Mesodermal cell (in vitro differentiated cells): ENCODE measurements around the gene TNFRSF19.
A peak's percentile ranks its signal among the peaks of the same experiment; 100 is the strongest.

Experiments
- H3K27ac ChIP-seq: 2 replicates; pipeline ENCODE4 v1.7.0; 2013; ENCODE audit warnings: mild to moderate bottlenecking, low read depth, low read length, moderate library complexity; ENCODE audit not compliant: severe bottlenecking
- H3K36me3 ChIP-seq: 2 replicates; pipeline ENCODE4 v1.7.1; 2013; ENCODE audit warnings: mild to moderate bottlenecking, low read length, moderate library complexity; ENCODE audit not compliant: control insufficient read depth, insufficient read depth
- H3K4me1 ChIP-seq: one replicate; pipeline ENCODE4 v1.7.1; 2013; ENCODE audit warnings: mild to moderate bottlenecking, low read length; ENCODE audit not compliant: insufficient read depth, control insufficient read depth, poor library complexity, severe bottlenecking
- H3K4me3 ChIP-seq: 2 replicates; pipeline ENCODE4 v1.7.0; 2013; ENCODE audit warnings: low read length, control low read depth, mild to moderate bottlenecking; ENCODE audit not compliant: insufficient read depth, poor library complexity, severe bottlenecking; ENCODE audit errors: extremely low read depth
- H3K9me3 ChIP-seq: 2 replicates; pipeline ENCODE4 v1.7.1; 2013; ENCODE audit warnings: mild to moderate bottlenecking, low read length, moderate library complexity; ENCODE audit not compliant: control insufficient read depth
- WGBS, 2 experiments: methylation state at CpG; one replicate each; pipeline ENCODE4 v1.1.5; 2013; ENCODE audit warnings: missing lambda C conversion rate in 2 of 2; ENCODE audit not compliant: insufficient coverage in 2 of 2; 5-methylcytosine and 5-hydroxymethylcytosine counted together

The TNFRSF19 gene

DNA sequence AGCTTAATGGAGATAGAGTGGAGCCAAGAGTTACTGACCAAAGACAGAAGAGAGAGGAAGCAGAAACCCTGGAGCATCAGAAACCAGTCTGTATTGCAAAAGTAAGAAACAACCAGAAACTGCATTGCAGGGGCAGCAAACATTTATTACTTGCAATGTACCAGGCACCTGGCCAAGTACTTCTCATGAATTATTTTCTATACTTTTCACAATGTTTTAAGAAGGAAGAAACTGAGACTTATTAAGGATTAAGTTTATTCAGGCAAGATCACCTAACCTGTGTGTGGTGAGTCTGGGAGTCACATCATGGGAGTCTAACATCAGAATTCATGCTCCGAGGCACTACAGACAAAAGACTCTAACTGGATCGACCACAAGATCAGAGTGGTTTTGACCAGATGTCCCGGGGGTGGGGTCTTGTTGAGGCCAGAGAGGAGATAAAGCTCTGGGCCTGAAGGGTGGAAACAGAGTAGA lies 47.4 kb downstream of the TNFRSF19 start:
- WGBS, 2 experiments = 73 to 80% methylated on average over 1 to 2 of the region's 3 CpGs
- H3K36me3 ChIP-seq = peaks cover 17% of the 10 kb centered on the region
- H3K4me1 ChIP-seq = peaks cover 20% of the 10 kb centered on the region
- peak overlapping the region; percentile 78 for H3K27ac ChIP-seq
- H3K4me3 ChIP-seq = no peak overlapping the region
- H3K9me3 ChIP-seq = no peaks in the 10 kb centered on the region

DNA sequence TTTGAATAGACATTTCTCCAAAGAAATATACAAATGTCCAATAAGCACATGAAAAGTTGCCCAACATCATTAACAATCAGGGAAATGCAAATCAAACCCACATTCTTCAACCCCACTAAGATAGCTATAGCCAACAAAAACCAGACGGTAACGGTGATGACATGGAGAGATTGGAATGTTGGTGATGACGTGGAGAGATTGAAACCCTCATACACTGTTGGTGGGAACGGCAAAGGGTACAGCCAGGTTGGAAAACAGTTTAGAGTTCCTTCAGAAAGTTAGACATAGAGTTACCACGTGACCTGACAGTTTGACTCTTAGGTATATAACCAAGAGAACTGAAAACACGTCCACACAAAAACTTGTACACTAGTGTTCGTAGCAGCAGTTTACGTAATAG lies 48.1 kb downstream of the TNFRSF19 start:
- Histone ChIP-seq H3K9me3 (peaks cover 3% of the 10 kb centered on the region), H3K36me3 (peaks cover 22% of the 10 kb centered on the region), H3K4me1 (peaks cover 20% of the 10 kb centered on the region), H3K4me3 (no peak overlapping the region), H3K27ac (peak overlapping the region; percentile 78)
- 89 to 91% methylated on average over 5 to 6 of the region's 8 CpGs for WGBS, 2 experiments

DNA sequence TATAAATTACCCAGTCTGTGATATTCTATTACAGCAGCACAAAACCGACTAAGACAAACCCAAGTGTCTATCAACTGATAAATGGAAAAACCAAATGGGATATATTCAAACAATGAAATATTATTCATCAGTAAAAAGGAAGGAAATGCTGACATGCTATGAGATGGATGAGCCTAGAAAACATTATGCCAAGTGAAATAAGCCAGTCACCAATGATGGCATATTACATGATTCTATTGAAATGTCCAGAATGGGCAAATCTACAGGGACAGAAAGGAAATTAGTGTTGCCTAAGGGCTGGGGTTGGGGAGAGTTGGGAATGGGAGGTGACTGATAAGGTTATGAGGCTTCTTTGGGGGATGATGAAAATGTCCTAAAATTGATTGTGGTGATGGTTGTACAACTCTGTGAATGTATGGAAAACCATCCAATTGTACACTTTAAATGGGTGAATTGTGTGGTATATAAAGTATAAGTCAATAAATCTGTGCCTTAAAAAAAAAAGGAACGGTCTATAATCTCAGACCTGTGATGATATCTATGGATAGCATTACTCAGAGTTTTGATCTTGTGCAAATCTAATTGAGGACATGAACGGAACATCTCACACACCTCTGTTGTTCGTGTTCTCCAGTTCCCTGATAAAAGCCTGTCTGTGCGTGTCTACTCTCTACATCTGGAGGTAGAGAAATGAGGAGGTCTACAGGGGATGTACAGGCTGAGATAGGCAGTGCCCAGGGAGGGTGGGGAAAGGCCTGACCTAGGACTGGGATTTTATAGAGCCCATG lies 49.0 kb downstream of the TNFRSF19 start:
- H3K36me3 ChIP-seq = peaks cover 24% of the 10 kb centered on the region
- peak overlapping the region; percentile 72 for H3K27ac ChIP-seq

DNA sequence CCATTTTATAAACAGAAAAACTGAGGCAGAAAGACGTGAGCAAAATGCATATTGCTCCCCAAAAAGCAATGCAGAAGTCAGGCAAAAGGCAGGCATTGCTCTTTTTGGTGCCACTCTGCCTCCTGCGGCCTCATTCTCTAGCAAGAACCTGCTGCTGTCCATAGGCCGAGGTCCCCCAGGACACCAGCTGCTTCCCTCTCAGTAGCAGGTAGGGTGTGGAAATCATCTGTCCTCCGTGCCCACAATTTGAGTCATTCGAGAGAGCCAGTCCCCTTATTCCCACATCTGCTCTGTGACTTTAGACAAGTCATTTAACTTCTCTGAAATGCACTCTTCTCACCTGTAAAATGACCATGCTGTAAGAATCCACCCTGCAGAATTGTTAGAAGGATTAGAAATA lies 50.0 kb downstream of the TNFRSF19 start:
- Histone ChIP-seq H3K27ac (no peak overlapping the region), H3K36me3 (peaks cover 24% of the 10 kb centered on the region), H3K4me1 (peaks cover 20% of the 10 kb centered on the region), H3K4me3 (no peak overlapping the region), H3K9me3 (peaks cover 3% of the 10 kb centered on the region)
- 90 to 91% methylated on average over 3 to 5 of the region's 5 CpGs for WGBS, 2 experiments

More for the DNA sequence above, 49.0 kb downstream of the TNFRSF19 start:
- Histone ChIP-seq H3K4me3 (no peak overlapping the region), H3K9me3 (peaks cover 3% of the 10 kb centered on the region), H3K4me1 (peaks cover 20% of the 10 kb centered on the region)
- 100% methylated on average over 1 of the region's 5 CpGs for WGBS, 2 experiments

DNA sequence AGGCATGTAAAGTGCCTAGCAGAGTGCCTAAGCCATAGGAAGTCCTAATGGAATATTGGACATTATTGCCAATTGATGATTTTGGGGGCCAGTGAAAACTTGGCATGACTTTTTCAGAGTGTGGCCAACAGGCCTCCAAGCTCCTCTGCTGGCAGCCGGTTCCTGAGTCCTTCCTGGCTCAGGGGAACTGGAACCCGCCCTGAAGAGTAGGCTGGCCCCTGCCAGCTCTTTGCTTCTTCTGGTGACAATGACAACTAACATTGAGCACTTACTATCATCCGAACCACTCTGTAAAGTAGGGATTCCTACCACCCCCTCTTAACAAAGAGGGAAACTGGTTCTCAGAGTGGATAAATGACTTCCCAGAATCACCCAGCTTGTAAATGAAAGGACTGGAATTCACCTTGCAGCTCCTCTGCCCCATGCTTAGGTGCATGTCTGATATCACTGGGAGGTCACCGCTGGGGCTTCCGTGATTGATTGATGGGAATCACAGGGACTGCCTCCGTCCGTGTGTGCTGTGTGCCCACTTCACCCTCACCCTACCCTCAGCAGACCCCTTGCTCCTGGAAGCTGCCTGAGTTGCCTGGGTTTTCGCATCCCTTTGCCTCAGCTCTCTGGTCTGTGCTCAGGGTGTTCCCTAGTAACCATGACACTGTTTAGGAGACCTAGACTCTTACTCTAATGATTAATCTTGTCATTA lies 50.6 kb downstream of the TNFRSF19 start:
- Histone ChIP-seq H3K36me3 (peaks cover 24% of the 10 kb centered on the region), H3K4me3 (no peak overlapping the region), H3K4me1 (peaks cover 20% of the 10 kb centered on the region), H3K27ac (peak overlapping the region; percentile 2), H3K9me3 (peaks cover 3% of the 10 kb centered on the region)
- 90% methylated on average over 7 of the region's 8 CpGs for WGBS, 2 experiments

DNA sequence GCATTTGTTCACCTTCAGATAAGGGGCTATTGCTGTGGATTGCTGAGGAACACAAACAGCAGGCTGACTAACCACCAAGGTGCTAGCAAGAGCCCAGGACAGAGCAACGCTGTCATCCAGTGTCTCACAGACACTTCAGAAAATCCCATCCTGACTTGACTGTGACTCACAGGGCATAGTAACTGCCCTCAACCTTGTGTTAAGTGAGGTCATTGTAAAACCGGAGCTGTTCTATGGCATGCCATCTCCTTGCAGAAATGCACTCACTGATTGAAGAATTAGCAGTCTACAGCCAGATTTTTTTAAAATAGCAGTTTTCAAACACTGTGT lies 51.1 kb downstream of the TNFRSF19 start:
- Histone ChIP-seq H3K4me1 (peaks cover 20% of the 10 kb centered on the region), H3K4me3 (no peak overlapping the region), H3K9me3 (peaks cover 3% of the 10 kb centered on the region), H3K36me3 (peaks cover 24% of the 10 kb centered on the region), H3K27ac (peak overlapping the region; percentile 2)
- 49 to 60% methylated on average over 1 to 2 of the region's 2 CpGs for WGBS, 2 experiments

DNA sequence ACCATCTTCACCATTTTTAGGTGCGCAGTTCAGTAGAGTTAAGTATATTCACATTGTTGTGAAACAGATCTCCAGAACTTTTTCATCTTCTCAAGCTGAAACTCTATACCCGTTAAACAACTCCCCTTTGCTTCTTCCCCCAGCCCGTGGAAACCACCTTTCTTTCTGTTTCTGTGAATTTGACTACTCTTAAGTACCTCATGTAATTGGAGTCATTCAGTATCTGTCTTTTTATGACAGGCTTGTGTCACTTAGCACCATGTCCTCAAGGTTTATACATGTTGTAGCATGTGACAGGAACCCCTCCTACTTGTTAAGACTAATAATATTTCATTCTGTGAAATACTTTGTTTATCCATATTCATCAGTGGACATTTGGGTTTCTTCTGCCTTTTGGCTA lies 52.8 kb downstream of the TNFRSF19 start:
- Histone ChIP-seq H3K4me3 (no peak overlapping the region), H3K9me3 (peaks cover 3% of the 10 kb centered on the region), H3K27ac (no peak overlapping the region), H3K4me1 (peaks cover 12% of the 10 kb centered on the region), H3K36me3 (peaks cover 20% of the 10 kb centered on the region)
- 80% methylated on average over 2 of the region's 3 CpGs; no CpG with 5 or more reads in 1 of the 2 experiments for WGBS, 2 experiments

DNA sequence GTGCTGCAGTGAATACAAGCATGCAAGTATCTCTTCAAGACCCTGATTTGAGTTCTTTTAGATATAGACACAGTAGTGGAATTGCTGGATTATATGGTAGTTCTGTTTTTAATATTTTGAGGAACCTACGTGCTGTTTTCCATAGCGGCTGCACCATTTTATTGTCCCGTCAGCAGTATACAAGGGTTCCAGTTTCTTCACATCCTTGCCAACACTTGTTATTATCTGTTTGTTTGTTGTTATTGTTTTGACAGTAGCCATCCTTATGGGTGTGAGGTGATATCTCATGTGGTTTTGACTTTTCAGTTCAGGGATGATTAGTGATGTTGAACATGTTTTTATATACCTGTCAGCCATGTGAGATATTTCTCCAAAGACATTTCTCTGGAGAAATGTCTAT lies 53.2 kb downstream of the TNFRSF19 start:
- Histone ChIP-seq H3K27ac (no peak overlapping the region), H3K36me3 (peaks cover 23% of the 10 kb centered on the region), H3K4me1 (peaks cover 11% of the 10 kb centered on the region), H3K4me3 (no peak overlapping the region), H3K9me3 (peaks cover 3% of the 10 kb centered on the region)
- WGBS, 2 experiments = 72% methylated on average over 3 of the region's 3 CpGs; no CpG with 5 or more reads in 1 of the 2 experiments

DNA sequence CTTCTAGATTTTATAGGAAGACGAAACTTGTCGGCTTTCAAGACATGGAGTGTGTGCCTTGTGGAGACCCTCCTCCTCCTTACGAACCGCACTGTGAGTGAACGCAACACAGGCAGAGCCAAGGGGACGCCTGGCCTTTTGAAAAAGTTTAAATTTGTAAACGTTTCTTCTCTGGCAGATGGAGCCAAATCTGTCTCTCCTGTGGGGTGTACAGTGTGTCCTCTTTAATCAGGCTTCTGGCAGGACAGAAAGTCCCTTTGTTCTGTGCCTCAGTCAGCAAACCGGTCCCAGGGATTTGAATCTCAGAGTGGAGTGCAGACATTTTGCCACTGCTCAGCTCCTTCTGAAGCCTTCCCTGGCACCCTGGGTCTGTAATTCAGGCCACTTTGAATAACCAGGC lies 56.5 kb downstream of the TNFRSF19 start:
- 79 to 86% methylated on average over 6 to 8 of the region's 8 CpGs for WGBS, 2 experiments
- no peak overlapping the region for H3K27ac ChIP-seq
- no peak overlapping the region for H3K4me3 ChIP-seq
- peaks cover 12% of the 10 kb centered on the region for H3K4me1 ChIP-seq
- H3K9me3 ChIP-seq = peaks cover 3% of the 10 kb centered on the region
- peaks cover 16% of the 10 kb centered on the region for H3K36me3 ChIP-seq

DNA sequence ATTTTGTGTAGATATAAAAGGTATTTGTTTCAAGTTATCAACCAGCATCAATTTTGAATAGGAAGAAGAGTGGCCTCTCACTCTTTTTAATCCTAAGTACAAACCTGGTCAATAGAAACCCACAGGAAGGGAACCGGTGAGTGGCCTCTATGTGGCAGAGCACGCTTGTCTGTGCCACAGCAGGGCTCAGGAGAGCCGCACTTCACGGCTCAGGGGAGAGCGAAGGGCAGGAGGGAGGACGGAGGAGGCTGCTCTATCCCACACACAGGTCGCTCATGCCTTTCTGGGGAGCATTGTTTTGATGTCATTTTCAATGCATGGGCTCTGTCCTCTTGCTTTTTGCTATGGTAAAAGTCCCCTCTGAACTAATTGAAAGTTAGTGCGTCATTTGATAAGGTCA lies 57.2 kb downstream of the TNFRSF19 start:
- Histone ChIP-seq H3K27ac (no peak overlapping the region), H3K9me3 (peaks cover 3% of the 10 kb centered on the region), H3K4me1 (peaks cover 19% of the 10 kb centered on the region), H3K36me3 (peaks cover 16% of the 10 kb centered on the region), H3K4me3 (no peak overlapping the region)
- WGBS, 2 experiments = 100% methylated on average over 2 of the region's 8 CpGs; no CpG with 5 or more reads in 1 of the 2 experiments

DNA sequence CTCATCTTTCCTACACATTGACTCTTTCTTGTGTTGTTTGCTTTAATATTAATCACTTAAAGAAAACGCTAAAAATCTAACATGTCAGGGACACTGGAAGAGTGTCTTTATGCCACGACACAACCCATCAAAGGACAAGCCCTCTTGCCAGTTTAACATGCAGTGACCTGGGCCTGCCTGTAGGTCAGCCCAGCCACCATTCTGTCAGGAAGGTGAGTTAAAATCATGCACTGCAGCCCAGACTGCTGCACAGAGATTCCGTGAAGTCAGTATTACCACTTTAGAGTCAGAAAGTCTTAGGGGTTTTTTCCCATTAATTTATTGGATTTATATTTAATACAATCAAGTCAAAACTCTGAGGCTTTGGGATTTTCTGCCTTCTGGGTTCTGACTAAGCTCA lies 58.0 kb downstream of the TNFRSF19 start:
- peaks cover 19% of the 10 kb centered on the region for H3K4me1 ChIP-seq
- H3K36me3 ChIP-seq = peaks cover 12% of the 10 kb centered on the region
- no peaks in the 10 kb centered on the region for H3K9me3 ChIP-seq
- H3K4me3 ChIP-seq = no peak overlapping the region
- 81% methylated on average over 2 of the region's 3 CpGs; no CpG with 5 or more reads in 1 of the 2 experiments for WGBS, 2 experiments
- no peak overlapping the region for H3K27ac ChIP-seq
